Progenitor cell of endocrine pancreas (in vitro differentiated cells): ENCODE results near the gene GP5. TPM values are rescaled to one million over a fixed set of nuclear protein-coding genes. Genes with fewer than 3 reads are reported as not detected.

Source experiments
- DNase-seq: peaks from one replicate; pipeline ENCODE4 v3.0.0; 2021; ENCODE audit warnings: low spot score; ENCODE audit not compliant: unreplicated experiment
- H3K27ac Mint-ChIP-seq: 2 replicates; pipeline ENCODE4 v1.8.0; 2021; ENCODE audit warnings: mild to moderate bottlenecking, moderate library complexity, mixed read lengths
- H3K27me3 Mint-ChIP-seq: 2 replicates; pipeline ENCODE4 v1.8.0; 2021; ENCODE audit warnings: mixed read lengths
- H3K36me3 Mint-ChIP-seq: 2 replicates; pipeline ENCODE4 v1.8.0; 2022; ENCODE audit warnings: mixed read lengths; ENCODE audit not compliant: insufficient read depth
- H3K4me1 Mint-ChIP-seq: 2 replicates; pipeline ENCODE4 v1.8.0; 2021; ENCODE audit warnings: low read depth, mixed read lengths
- H3K4me3 Mint-ChIP-seq: 2 replicates; pipeline ENCODE4 v1.8.0; 2021; ENCODE audit warnings: low read depth, mild to moderate bottlenecking, moderate library complexity, mixed read lengths
- H3K9me3 Mint-ChIP-seq: 2 replicates; pipeline ENCODE4 v1.8.0; 2021; ENCODE audit warnings: low read depth, mixed read lengths
- total RNA-seq: library from RNA; stranded (reverse); gene quantifications from 2 replicates; pipeline ENCODE4 v1.2.1, GENCODE V29; 2021
- TF ChIP-seq, protein P1 (sequence below): fragments of 200-600 bp; sonication (generic); IDR thresholded peaks from one replicate; pipeline ENCODE4 v1.5.0; 2021; ENCODE audit warnings: antibody characterized with exemption, mild to moderate bottlenecking; ENCODE audit not compliant: unreplicated experiment

The GP5 gene
- total RNA-seq, 1 donor from 2014 or later, result 0.24 TPM

DNA sequence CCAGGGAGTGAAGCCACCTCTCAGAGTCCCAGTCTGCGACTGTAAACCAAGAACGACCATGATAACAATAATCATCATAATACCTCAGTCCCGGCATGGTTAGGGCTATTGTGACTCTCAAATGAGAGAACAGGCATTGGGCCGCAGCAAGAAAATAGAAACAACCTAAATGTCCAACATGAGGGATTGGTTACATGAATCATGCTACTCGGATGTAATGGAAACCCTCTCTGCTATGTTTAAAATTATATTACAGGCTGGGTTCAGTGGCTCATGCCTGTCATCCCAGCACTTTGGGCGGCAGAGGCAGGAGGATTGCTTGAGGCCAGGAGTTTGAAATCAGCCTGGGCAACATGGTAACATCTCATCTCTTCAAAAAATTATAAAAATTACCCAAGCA is 50.7 kb downstream of the GP5 start:
- H3K27ac Mint-ChIP-seq, result no peak overlapping the region
- H3K9me3 Mint-ChIP-seq, result no peaks in the 10 kb centered on the region
- DNase-seq, result no peak
- no peaks in the 10 kb centered on the region for H3K4me1 Mint-ChIP-seq
- no peaks in the 10 kb centered on the region for H3K36me3 Mint-ChIP-seq
- TF ChIP-seq, protein P1, sequence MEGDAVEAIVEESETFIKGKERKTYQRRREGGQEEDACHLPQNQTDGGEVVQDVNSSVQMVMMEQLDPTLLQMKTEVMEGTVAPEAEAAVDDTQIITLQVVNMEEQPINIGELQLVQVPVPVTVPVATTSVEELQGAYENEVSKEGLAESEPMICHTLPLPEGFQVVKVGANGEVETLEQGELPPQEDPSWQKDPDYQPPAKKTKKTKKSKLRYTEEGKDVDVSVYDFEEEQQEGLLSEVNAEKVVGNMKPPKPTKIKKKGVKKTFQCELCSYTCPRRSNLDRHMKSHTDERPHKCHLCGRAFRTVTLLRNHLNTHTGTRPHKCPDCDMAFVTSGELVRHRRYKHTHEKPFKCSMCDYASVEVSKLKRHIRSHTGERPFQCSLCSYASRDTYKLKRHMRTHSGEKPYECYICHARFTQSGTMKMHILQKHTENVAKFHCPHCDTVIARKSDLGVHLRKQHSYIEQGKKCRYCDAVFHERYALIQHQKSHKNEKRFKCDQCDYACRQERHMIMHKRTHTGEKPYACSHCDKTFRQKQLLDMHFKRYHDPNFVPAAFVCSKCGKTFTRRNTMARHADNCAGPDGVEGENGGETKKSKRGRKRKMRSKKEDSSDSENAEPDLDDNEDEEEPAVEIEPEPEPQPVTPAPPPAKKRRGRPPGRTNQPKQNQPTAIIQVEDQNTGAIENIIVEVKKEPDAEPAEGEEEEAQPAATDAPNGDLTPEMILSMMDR, result no peak
- H3K4me3 Mint-ChIP-seq, result no peak overlapping the region
- peaks cover 7% of the 10 kb centered on the region for H3K27me3 Mint-ChIP-seq

DNA sequence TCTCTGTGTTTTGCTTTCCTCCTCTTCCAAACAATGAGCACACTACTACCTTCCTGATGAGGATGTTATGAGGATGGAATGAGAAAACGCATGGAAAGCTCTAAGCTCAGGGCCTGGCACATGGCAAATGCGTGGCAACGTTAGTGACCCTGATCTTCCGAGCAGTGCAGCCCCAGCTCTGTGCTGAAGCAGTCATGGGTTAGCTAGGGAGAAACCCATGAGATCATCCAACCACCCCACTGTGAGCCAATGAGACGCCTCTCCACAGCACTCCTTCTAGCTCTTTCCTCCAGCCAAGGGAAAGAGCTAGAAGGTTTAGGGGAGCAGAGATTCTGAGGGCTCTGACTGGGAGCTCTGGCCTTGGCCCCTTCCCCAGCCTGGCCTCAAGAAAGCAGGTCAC is 52.4 kb downstream of the GP5 start:
- no peaks in the 10 kb centered on the region for H3K4me1 Mint-ChIP-seq
- H3K36me3 Mint-ChIP-seq, result no peaks in the 10 kb centered on the region
- no peaks in the 10 kb centered on the region for H3K9me3 Mint-ChIP-seq
- no peak overlapping the region for H3K27ac Mint-ChIP-seq
- no peak overlapping the region for H3K4me3 Mint-ChIP-seq
- H3K27me3 Mint-ChIP-seq, result peaks cover 18% of the 10 kb centered on the region
- TF ChIP-seq, protein P1, result no peak
- DNase-seq, result no peak

DNA sequence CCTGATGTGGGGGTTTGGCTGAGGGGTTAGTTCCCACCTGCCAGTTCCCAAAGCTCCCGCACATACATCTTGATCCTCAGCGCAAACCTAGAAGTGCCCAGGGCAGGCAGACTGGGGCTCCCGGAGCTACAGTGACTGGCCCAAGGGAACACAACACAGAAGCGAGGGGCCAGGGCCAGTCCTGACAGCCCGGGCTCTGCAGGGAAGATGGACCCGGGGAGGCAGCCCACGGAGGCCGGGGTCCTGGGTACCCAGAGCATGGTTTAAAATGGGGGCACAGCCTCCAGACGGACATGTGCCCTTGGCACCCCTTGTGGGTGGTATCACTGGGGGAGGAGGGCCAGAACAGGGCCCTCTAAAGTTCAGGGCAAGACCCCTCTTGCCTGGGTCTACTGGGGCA is 53.0 kb downstream of the GP5 start:
- no peak overlapping the region for H3K27ac Mint-ChIP-seq
- TF ChIP-seq, protein P1, result no peak

More for the DNA sequence above, 53.0 kb downstream of the GP5 start:
- no peaks in the 10 kb centered on the region for H3K9me3 Mint-ChIP-seq
- H3K36me3 Mint-ChIP-seq, result no peaks in the 10 kb centered on the region
- peaks cover 23% of the 10 kb centered on the region for H3K27me3 Mint-ChIP-seq
- no peak for DNase-seq
- H3K4me1 Mint-ChIP-seq, result no peaks in the 10 kb centered on the region
- no peak overlapping the region for H3K4me3 Mint-ChIP-seq

Other genes with a start within 250 kb of the GP5 start
- not detected in 2 replicates for gene CPN2, start 47.9 kb downstream of the GP5 start, total RNA-seq
- not detected in 2 replicates for gene LRRC15, start 29.5 kb downstream of the GP5 start, total RNA-seq
- 124 and 135 TPM in 2 replicates for gene ATP13A3, start 87.7 kb upstream of the GP5 start, total RNA-seq
- 40.1 and 44.7 TPM in 2 replicates for gene TMEM44, start 234.2 kb upstream of the GP5 start, total RNA-seq